GM23338 (cell line): ENCODE data around the gene REEP5. TPM values are rescaled to one million over a fixed set of nuclear protein-coding genes. Genes with fewer than 3 reads are reported as not detected.

ENCODE experiments used
- ATAC-seq: fragments of 200-7000 bp; cut with Tn5 transposase; 3 replicates; pipeline ENCODE4 v1.9.1; 2020
- DNase-seq: peaks from one replicate; pipeline ENCODE4 v3.0.0-alpha.2; 2015; ENCODE audit warnings: low spot score
- H2AFZ ChIP-seq: fragments of 200-600 bp; sonication (generic); 2 replicates; pipeline ENCODE4 v1.8.0; 2016; ENCODE audit warnings: antibody characterized with exemption, mild to moderate bottlenecking, moderate library complexity
- H3F3A ChIP-seq: fragments of 200-600 bp; sonication (generic); replicated peaks from 2 replicates; pipeline ENCODE4 v1.8.0; 2017; ENCODE audit warnings: antibody characterized with exemption, mixed run types, low read depth
- H3K27ac ChIP-seq: fragments of 200-600 bp; sonication (generic); 2 replicates; pipeline ENCODE4 v1.6.1; 2016; ENCODE audit warnings: low read depth
- H3K27me3 ChIP-seq: fragments of 200-600 bp; sonication (generic); 2 replicates; pipeline ENCODE4 v1.8.0; 2016; ENCODE audit warnings: mild to moderate bottlenecking, mixed run types, moderate library complexity; ENCODE audit not compliant: insufficient read depth
- H3K36me3 ChIP-seq: fragments of 200-600 bp; sonication (generic); 2 replicates; pipeline ENCODE4 v1.8.0; 2016; ENCODE audit warnings: mild to moderate bottlenecking; ENCODE audit not compliant: insufficient read depth
- H3K4me1 ChIP-seq: fragments of 200-600 bp; sonication (generic); 2 replicates; pipeline ENCODE4 v1.8.0; 2016; ENCODE audit warnings: mild to moderate bottlenecking, moderate library complexity; ENCODE audit not compliant: insufficient read depth
- H3K4me2 ChIP-seq: fragments of 200-600 bp; sonication (generic); 2 replicates; pipeline ENCODE4 v1.7.1; 2017; ENCODE audit warnings: mixed run types
- H3K4me3 ChIP-seq: fragments of 200-600 bp; sonication (generic); 2 replicates; pipeline ENCODE4 v1.6.1; 2016; ENCODE audit warnings: mixed run types
- H3K79me2 ChIP-seq: fragments of 200-600 bp; sonication (generic); replicated peaks from 2 replicates; pipeline ENCODE4 v1.8.0; 2017; ENCODE audit warnings: mild to moderate bottlenecking; ENCODE audit not compliant: insufficient read depth
- H3K9me2 ChIP-seq: fragments of 200-600 bp; sonication (generic); 2 replicates; pipeline ENCODE4 v1.8.0; 2017; ENCODE audit not compliant: insufficient read depth
- H4K20me1 ChIP-seq: fragments of 200-600 bp; sonication (generic); replicated peaks from 2 replicates; pipeline ENCODE4 v1.8.0; 2017; ENCODE audit warnings: mild to moderate bottlenecking; ENCODE audit not compliant: insufficient read depth
- H3K27ac Mint-ChIP-seq: 2 replicates; pipeline ENCODE4 v1.8.0; 2020; ENCODE audit warnings: inconsistent platforms, mild to moderate bottlenecking, moderate library complexity, mixed read lengths
- H3K27me3 Mint-ChIP-seq: 3 replicates; pipeline ENCODE4 v1.8.0; 2022; ENCODE audit warnings: low read depth, mild to moderate bottlenecking, moderate library complexity, mixed read lengths, inconsistent platforms; ENCODE audit not compliant: insufficient read depth, poor library complexity
- H3K36me3 Mint-ChIP-seq: 3 replicates; pipeline ENCODE4 v1.8.0; 2021; ENCODE audit warnings: low read depth, mild to moderate bottlenecking, inconsistent platforms, moderate library complexity, mixed read lengths
- H3K4me1 Mint-ChIP-seq: 3 replicates; pipeline ENCODE4 v1.8.0; 2020; ENCODE audit warnings: mild to moderate bottlenecking, inconsistent platforms, mixed read lengths
- H3K4me3 Mint-ChIP-seq: 3 replicates; pipeline ENCODE4 v1.8.0; 2021; ENCODE audit warnings: moderate library complexity, mild to moderate bottlenecking, inconsistent platforms, mixed read lengths
- H3K9me3 Mint-ChIP-seq: 3 replicates; pipeline ENCODE4 v1.8.0; 2020; ENCODE audit warnings: moderate library complexity, mild to moderate bottlenecking, inconsistent platforms, mixed read lengths
- CTCF ChIP-seq, 2 experiments: fragments of 200-600 bp in 1 of 2; sonication (generic) in 1 of 2; conservative IDR thresholded peaks; 2 replicates each; pipeline versions ENCODE4 v1.5.1 to v1.6.1; 2016 to 2017; ENCODE audit warnings: antibody characterized with exemption in 2 of 2, low read depth in 2 of 2, mild to moderate bottlenecking in 2 of 2, moderate library complexity in 1 of 2
- EZH2 ChIP-seq: fragments of 200-600 bp; sonication (generic); IDR thresholded peaks from one replicate; pipeline ENCODE4 v1.8.0; 2017; ENCODE audit warnings: antibody characterized with exemption, mild to moderate bottlenecking, low read depth; ENCODE audit not compliant: unreplicated experiment
- EZH2phosphoT487 ChIP-seq: fragments of 200-600 bp; sonication (generic); IDR thresholded peaks from one replicate; pipeline ENCODE4 v1.8.1; 2018; ENCODE audit warnings: antibody characterized with exemption; ENCODE audit not compliant: unreplicated experiment
- JUNB ChIP-seq: IDR thresholded peaks from one replicate; pipeline ENCODE4 v1.6.1; 2016; ENCODE audit warnings: antibody characterized with exemption; ENCODE audit not compliant: unreplicated experiment
- ZNF331 ChIP-seq: fragments of 250-450 bp; sonication (Bioruptor Pico); IDR thresholded peaks from 2 replicates; pipeline ENCODE4 v1.5.0; 2020; ENCODE audit warnings: low read depth, mild to moderate bottlenecking, moderate library complexity
- ZNF462 ChIP-seq: fragments of 250-450 bp; sonication (Bioruptor Pico); IDR thresholded peaks from 2 replicates; pipeline ENCODE4 v1.5.0; 2020; ENCODE audit warnings: mild to moderate bottlenecking, moderate library complexity
- polyA plus RNA-seq: library from polyadenylated mRNA; unstranded; fragments of >200 nt; fragmentation: Nextera tagmentation; extraction: Ambion mirVana; gene quantifications from 2 replicates; pipeline ENCODE4 v1.2.1, GENCODE V29; 2016
- total RNA-seq: library from RNA; depleted of rRNA; stranded (reverse); fragments of >200 nt; shearing (Covaris generic); gene quantifications from 2 replicates; pipeline ENCODE4 v1.2.3, GENCODE V29; 2014

Gene REEP5
- total and polyA plus RNA-seq, 2 experiments from 2014 or later, result 32.5 to 111 TPM

GRCh38 chr5:112870966-112871365 lies 51.1 kb downstream of the REEP5 start:
- H3K27ac Mint-ChIP-seq, result no peak overlapping the region
- H3K36me3 Mint-ChIP-seq, result peaks cover 76% of the 10 kb centered on the region
- Histone ChIP-seq H3K4me2 (no peak overlapping the region), H2AFZ (no peak overlapping the region), H3F3A (no peaks in the 10 kb centered on the region), H3K27me3 (no peaks in the 10 kb centered on the region), H4K20me1 (peaks cover 25% of the 10 kb centered on the region), H3K36me3 (peaks cover 23% of the 10 kb centered on the region), H3K9me2 (no peaks in the 10 kb centered on the region), H3K4me1 (0 out of 2 replicates have a peak, but pooled peaks cover 5% of the 10 kb centered on the region), H3K79me2 (peaks cover 11% of the 10 kb centered on the region), H3K27ac (no peak overlapping the region), H3K4me3 (no peak overlapping the region)
- H3K27me3 Mint-ChIP-seq, result peaks cover 7% of the 10 kb centered on the region
- DNase-seq (no peak), ATAC-seq (no peak)
- TF ChIP-seq JUNB, result no peak
- TF ChIP-seq ZNF462 (CRISPR knock-in tag), result no peak
- no peak for TF ChIP-seq EZH2phosphoT487
- TF ChIP-seq EZH2, result no peak
- no peak for TF ChIP-seq ZNF331 (CRISPR knock-in tag)
- no peak for TF ChIP-seq CTCF (conservative IDR thresholded peaks at IDR 0.05; ENCODE audit: low read depth in 2 of 2)
- peaks cover 5% of the 10 kb centered on the region for H3K4me1 Mint-ChIP-seq
- H3K9me3 Mint-ChIP-seq, result no peaks in the 10 kb centered on the region
- no peak overlapping the region for H3K4me3 Mint-ChIP-seq
